ENCODE results near the gene TSPAN8.
"Not testable (repeated sequence)": the region's sequence is repeated elsewhere in the genome, so short reads cannot be mapped to it uniquely, and the experiment has no call there.

TSPAN8 gene

GRCh38 chr12:71164166-71164565 is 6.4 kb upstream of the TSPAN8 start:
- DNase-seq, result no peak

GRCh38 chr12:71162832-71163763 is 5.3 kb upstream of the TSPAN8 start:
- DNase-seq, result no peak

GRCh38 chr12:71161591-71161990 is 3.8 kb upstream of the TSPAN8 start:
- no peak for DNase-seq

- DNase-seq, result no peak
Observed at GRCh38 chr12:71160585-71160984, 2.8 kb upstream of the TSPAN8 start.

GRCh38 chr12:71159878-71160277 is 2.1 kb upstream of the TSPAN8 start:
- DNase-seq, result no peak

GRCh38 chr12:71159264-71159663 is 1.5 kb upstream of the TSPAN8 start:
- no peak for DNase-seq

GRCh38 chr12:71158361-71158882 is 623 bp upstream of the TSPAN8 start:
- DNase-seq, result no peak

GRCh38 chr12:71155225-71155624 is 2.6 kb downstream of the TSPAN8 start:
- no peak for DNase-seq

GRCh38 chr12:71152851-71153250 is 4.9 kb downstream of the TSPAN8 start:
- DNase-seq, result no peak

- DNase-seq, result not testable (repeated sequence)
Observed at GRCh38 chr12:71150041-71150440, 7.8 kb downstream of the TSPAN8 start.

GRCh38 chr12:71144682-71145081 is 13.1 kb downstream of the TSPAN8 start:
- no peak for DNase-seq

- no peak for DNase-seq
Observed at GRCh38 chr12:71142956-71143355, 14.8 kb downstream of the TSPAN8 start.

- DNase-seq, result no peak
Observed at GRCh38 chr12:71142016-71142415, 15.8 kb downstream of the TSPAN8 start.

GRCh38 chr12:71141378-71141926 is 16.3 kb downstream of the TSPAN8 start:
- DNase-seq, result no peak

GRCh38 chr12:71139153-71139735 is 18.6 kb downstream of the TSPAN8 start:
- no peak for DNase-seq

GRCh38 chr12:71138011-71138410 is 19.8 kb downstream of the TSPAN8 start:
- DNase-seq, result no peak

GRCh38 chr12:71135812-71136176 is 22.0 kb downstream of the TSPAN8 start:
- no peak for DNase-seq

GRCh38 chr12:71135077-71135811 is 22.6 kb downstream of the TSPAN8 start:
- no peak for DNase-seq

GRCh38 chr12:71134405-71134804 is 23.4 kb downstream of the TSPAN8 start:
- DNase-seq, result no peak

- no peak for DNase-seq
Observed at GRCh38 chr12:71130521-71131069, 27.2 kb downstream of the TSPAN8 start.

GRCh38 chr12:71129364-71129763 is 28.4 kb downstream of the TSPAN8 start:
- no peak for DNase-seq

- DNase-seq, result no peak
Observed at GRCh38 chr12:71128191-71128788, 29.5 kb downstream of the TSPAN8 start.
